BLaER1 treated with 17β-estradiol and CSF1 and Interleukin-3, amounts not matched to agents 10 nM and 100 nM (cell line): ENCODE data around the gene YEATS2.
A peak's percentile ranks its signal among the peaks of the same experiment; 100 is the strongest.

ENCODE experiments used
- H3K27ac ChIP-seq, 11 experiments: shearing (Covaris generic); formaldehyde crosslinking; 2 replicates each; pipeline ENCODE4 v1.8.1; 2022
- H3K27me3 ChIP-seq, 11 experiments: shearing (Covaris generic); formaldehyde crosslinking; 2 replicates each; pipeline ENCODE4 v1.8.1; 2022
- H3K36me3 ChIP-seq, 11 experiments: shearing (Covaris generic); formaldehyde crosslinking; 2 replicates each; pipeline ENCODE4 v1.8.1; 2022
- H3K4me1 ChIP-seq, 10 experiments: shearing (Covaris generic); formaldehyde crosslinking; 2 replicates each; pipeline ENCODE4 v1.8.1; 2022
- H3K4me2 ChIP-seq, 11 experiments: shearing (Covaris generic); formaldehyde crosslinking; 2 replicates each; pipeline ENCODE4 v1.8.1; 2022
- H3K4me3 ChIP-seq, 10 experiments: shearing (Covaris generic); formaldehyde crosslinking; 2 replicates each; pipeline ENCODE4 v1.8.1; 2022
- H3K9ac ChIP-seq, 11 experiments: shearing (Covaris generic); formaldehyde crosslinking; 2 replicates each; pipeline ENCODE4 v1.8.1; 2022
- H3K9me3 ChIP-seq, 11 experiments: shearing (Covaris generic); formaldehyde crosslinking; replicated peaks in 1 of 11; 2 replicates each; pipeline ENCODE4 v1.8.1; 2022
- H4K20me1 ChIP-seq, 11 experiments: shearing (Covaris generic); formaldehyde crosslinking; 2 replicates each; pipeline ENCODE4 v1.8.1; 2022
- Cebpa-rat ChIP-seq, 11 experiments: shearing (Covaris generic); IDR thresholded peaks; 2 replicates each; pipeline ENCODE4 v1.8.1; 2022

Gene YEATS2

DNA sequence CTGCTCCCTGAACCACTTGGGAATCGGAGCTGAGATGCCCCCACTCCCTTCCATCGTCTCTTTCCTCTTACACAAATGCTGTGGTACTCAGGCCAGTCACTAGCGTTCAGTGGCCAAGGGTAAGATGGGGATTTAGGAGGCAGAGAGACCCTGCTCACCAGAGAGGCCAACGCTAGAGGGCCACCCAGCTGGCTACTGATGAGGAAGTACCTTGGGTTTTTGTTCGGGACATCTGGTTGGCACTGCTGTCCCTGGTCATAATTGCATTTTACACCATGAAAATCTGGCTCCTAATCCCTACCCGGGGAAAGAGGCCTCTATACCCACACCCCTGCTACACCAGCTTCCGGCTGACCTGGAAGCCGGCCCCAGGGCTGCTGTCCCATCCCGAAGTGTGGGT is 120.0 kb downstream of the YEATS2 start:
- Histone ChIP-seq H3K4me1 (no peaks in the 10 kb centered on the region), H3K36me3 (peaks cover 12 to 38% (median 24%) of the 10 kb centered on the region in 11 experiments; a peak in 20 of 22 replicates), H3K9ac (no peak overlapping the region), H3K27ac (no peak overlapping the region), H3K27me3 (peaks cover 0 to 2% (median 0%) of the 10 kb centered on the region in 11 experiments; a peak in 1 of 22 replicates), H3K4me3 (no peak overlapping the region), H3K4me2 (no peak overlapping the region), H3K9me3 (no peaks in the 10 kb centered on the region), H4K20me1 (peaks cover 0 to 69% (median 21%) of the 10 kb centered on the region in 11 experiments; a peak in 13 of 22 replicates)
- TF ChIP-seq Cebpa-rat (IDR thresholded peaks at IDR 0.05), result no peak

DNA sequence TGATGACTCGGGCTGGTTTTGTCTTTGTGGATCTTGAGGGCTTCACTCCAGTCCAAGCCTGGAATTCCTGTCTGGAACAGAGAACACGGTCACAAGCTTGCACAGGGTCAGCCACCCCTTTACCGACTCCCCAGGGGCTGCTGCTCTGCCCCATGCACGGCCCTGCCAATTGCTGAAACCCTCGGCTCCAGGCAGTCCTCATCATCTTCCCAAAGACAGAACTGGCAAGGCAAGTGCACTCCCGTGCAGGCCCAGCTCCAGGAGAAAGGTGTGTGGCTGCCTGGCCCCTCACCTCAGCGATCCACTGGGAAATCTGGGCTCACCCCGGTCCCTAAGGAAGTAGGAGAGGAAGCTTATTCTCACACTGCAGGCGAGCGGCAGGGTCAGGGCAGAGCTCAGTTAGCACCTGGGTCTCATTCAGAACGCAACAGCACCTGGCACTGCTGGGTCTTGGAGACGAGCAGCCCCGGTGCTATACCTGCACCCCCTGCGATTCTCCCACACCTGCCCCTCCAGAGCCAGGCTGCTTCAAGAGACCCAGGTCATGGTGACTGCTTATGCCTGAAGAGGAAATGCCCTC is 120.5 kb downstream of the YEATS2 start:
- H3K4me1 ChIP-seq, result peaks cover 0 to 4% (median under 1%) of the 10 kb centered on the region in 10 experiments; a peak in 9 of 20 replicates
- H3K36me3 ChIP-seq, result peaks cover 7 to 33% (median 19%) of the 10 kb centered on the region in 11 experiments; a peak in 18 of 22 replicates
- H3K27me3 ChIP-seq, result peaks cover 0 to 7% (median 0%) of the 10 kb centered on the region in 11 experiments; a peak in 1 of 22 replicates
- TF ChIP-seq Cebpa-rat (IDR thresholded peaks at IDR 0.05), result no peak
- H3K4me2 ChIP-seq, result no peak overlapping the region
- no peaks in the 10 kb centered on the region for H3K9me3 ChIP-seq
- H3K9ac ChIP-seq, result no peak overlapping the region
- H3K27ac ChIP-seq, result no peak overlapping the region
- H4K20me1 ChIP-seq, result peaks cover 0 to 70% (median 16%) of the 10 kb centered on the region in 11 experiments; a peak in 13 of 22 replicates
- H3K4me3 ChIP-seq, result no peak overlapping the region

DNA sequence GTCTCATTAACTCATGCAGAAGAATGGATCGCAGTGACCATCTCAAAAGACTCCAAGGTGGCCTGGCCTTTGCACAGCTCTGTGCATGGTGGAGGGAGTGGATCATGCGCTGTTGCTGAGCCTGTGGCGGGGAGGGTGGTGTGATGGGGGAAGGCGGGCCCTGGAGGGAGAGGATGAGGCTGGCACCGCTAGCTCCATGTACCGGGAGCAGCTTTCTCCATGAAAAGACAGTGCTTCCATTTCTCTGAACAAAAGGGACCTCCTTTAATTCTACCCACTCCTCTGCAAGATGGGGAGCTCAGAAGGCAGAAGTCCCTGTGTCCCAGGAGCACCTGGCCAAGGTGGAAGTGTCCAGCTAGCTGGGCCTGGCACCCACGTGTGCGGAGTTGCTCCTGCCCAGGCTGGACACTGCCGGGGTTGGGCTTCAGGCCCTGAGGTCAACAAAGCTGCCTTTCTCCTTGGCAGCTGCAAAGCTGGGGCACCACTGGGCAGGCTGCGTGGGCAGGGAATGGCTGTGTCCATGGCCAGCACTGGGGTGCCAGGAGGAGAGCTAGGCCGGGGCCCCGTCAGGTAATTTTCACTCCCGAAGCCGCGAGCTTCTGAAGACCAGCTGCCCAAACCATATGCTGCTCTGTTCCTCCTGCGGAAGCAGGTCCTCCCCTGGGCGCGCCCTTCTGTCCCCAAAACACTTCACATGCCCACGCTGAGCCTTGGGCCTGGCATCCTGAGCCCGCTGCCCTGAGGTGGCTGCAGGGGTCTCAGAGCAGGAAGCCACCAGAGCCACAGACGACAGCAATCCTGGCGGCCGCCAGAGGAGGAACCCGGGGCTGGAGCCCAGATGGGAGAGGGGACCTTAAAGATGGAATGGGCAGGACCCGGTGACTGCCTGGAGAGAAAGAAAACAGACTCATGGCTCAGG is 121.4 kb downstream of the YEATS2 start:
- Histone ChIP-seq H3K4me3 (no peak overlapping the region), H3K36me3 (peaks cover 3 to 28% (median 16%) of the 10 kb centered on the region in 11 experiments; a peak in 14 of 22 replicates), H4K20me1 (peaks cover 0 to 70% (median 20%) of the 10 kb centered on the region in 11 experiments; a peak in 16 of 22 replicates), H3K9ac (no peak overlapping the region), H3K4me2 (no peak overlapping the region), H3K27ac (no peak overlapping the region), H3K4me1 (peaks cover 8 to 13% (median 9%) of the 10 kb centered on the region in 10 experiments), H3K9me3 (no peaks in the 10 kb centered on the region), H3K27me3 (peaks cover 0 to 15% (median 5%) of the 10 kb centered on the region in 11 experiments; a peak in 10 of 22 replicates)
- no peak for TF ChIP-seq Cebpa-rat (IDR thresholded peaks at IDR 0.05)

DNA sequence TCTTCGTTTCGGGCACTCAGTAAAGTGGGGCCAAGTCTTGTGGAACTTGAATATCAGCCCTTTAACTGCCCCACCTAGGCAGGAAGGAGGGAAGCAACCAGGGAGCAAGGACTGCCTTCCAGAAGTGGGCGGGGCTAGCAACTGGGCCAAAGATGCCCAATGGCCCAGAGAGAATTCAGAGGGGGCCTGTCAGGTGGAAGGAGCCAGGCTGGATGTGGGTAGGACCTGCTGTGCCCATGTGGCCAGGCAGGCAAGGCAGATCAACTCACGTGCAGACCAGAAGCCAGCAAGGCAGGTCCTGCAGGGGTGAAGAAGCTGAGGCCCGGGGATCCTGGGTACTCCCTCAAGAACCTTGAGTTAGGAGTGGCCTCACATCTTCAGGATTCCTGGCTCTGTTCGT is 122.2 kb downstream of the YEATS2 start:
- H3K36me3 ChIP-seq, result peaks cover 3 to 23% (median 16%) of the 10 kb centered on the region in 11 experiments; a peak in 14 of 22 replicates
- no peak overlapping the region for H3K9ac ChIP-seq
- TF ChIP-seq Cebpa-rat (IDR thresholded peaks at IDR 0.05), result no peak
- no peak overlapping the region for H3K27ac ChIP-seq
- H3K4me2 ChIP-seq, result no peak overlapping the region
- peaks cover 0 to 74% (median 21%) of the 10 kb centered on the region in 11 experiments; a peak in 18 of 22 replicates for H4K20me1 ChIP-seq
- H3K27me3 ChIP-seq, result peaks cover 0 to 24% (median 10%) of the 10 kb centered on the region in 11 experiments; a peak in 11 of 22 replicates
- H3K4me1 ChIP-seq, result peaks cover 16 to 21% (median 17%) of the 10 kb centered on the region in 10 experiments
- H3K4me3 ChIP-seq, result no peak overlapping the region
- no peaks in the 10 kb centered on the region for H3K9me3 ChIP-seq

DNA sequence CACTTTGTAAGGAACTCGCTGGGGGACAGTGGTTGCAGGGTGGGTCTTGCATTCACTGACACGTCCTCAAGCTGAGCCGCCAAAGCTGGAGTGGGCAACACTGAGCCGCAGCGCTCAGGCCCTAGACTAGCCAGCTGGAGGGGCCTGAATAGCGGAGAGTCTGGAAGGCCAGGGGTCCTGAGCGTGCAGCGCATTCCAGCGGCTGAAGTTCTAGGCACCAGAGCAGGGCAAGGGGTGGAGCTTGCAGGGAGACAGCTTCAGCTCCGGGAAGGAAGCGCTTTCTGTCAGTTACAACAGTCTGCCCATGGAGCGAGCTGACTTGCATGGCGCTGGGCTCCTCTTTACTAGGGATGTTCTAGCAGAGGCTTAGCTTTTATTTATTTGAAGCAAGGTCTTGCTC is 125.0 kb downstream of the YEATS2 start:
- no peaks in the 10 kb centered on the region for H3K9me3 ChIP-seq
- H3K4me3 ChIP-seq, result no peak overlapping the region
- no peak overlapping the region for H3K9ac ChIP-seq
- H3K27me3 ChIP-seq, result peaks cover 0 to 29% (median 10%) of the 10 kb centered on the region in 11 experiments; a peak in 11 of 22 replicates
- H4K20me1 ChIP-seq, result peaks cover 13 to 72% (median 35%) of the 10 kb centered on the region in 11 experiments; a peak in 20 of 22 replicates
- H3K36me3 ChIP-seq, result peaks cover 0 to 4% (median under 1%) of the 10 kb centered on the region in 11 experiments; a peak in 4 of 22 replicates
- TF ChIP-seq Cebpa-rat (IDR thresholded peaks at IDR 0.05), result no peak
- peak overlapping the region in 4 of 11 experiments; percentile 12 to 100 (median 100); a peak in 1 of 22 replicates for H3K4me2 ChIP-seq
- H3K4me1 ChIP-seq, result peaks cover 16 to 41% (median 28%) of the 10 kb centered on the region in 10 experiments
- H3K27ac ChIP-seq, result no peak overlapping the region

DNA sequence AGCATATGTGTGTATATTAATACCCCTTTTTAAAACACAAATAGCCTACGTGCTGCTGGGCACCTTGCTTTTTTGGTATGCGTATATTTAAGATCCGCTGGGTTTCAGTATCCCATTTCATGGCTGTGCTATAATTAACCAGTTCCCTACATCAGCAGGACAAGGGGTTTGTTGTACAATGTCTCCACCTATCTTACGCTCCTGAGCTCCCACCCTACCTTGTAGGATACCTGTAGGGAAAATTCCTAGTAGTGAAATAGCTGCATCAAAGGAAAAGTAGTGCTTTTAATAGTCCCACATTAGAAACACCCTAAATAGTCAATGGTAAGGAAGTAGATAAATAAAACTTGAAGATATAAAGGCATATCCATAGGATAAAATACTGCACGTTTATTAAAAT is 126.4 kb downstream of the YEATS2 start:
- Histone ChIP-seq H3K9me3 (no peaks in the 10 kb centered on the region), H3K9ac (peak overlapping the region in 3 of 11 experiments; percentile 69 to 86 (median 75); a peak in 6 of 22 replicates), H3K4me3 (peak overlapping the region in 9 of 10 experiments; percentile 65 to 83 (median 74); a peak in 16 of 20 replicates), H3K27me3 (peaks cover 0 to 29% (median 10%) of the 10 kb centered on the region in 11 experiments; a peak in 11 of 22 replicates), H3K36me3 (peaks cover 10 to 17% (median 13%) of the 10 kb centered on the region in 11 experiments; a peak in 20 of 22 replicates), H3K27ac (no peak overlapping the region), H3K4me1 (peaks cover 16 to 41% (median 28%) of the 10 kb centered on the region in 10 experiments), H4K20me1 (peaks cover 20 to 70% (median 41%) of the 10 kb centered on the region in 11 experiments; a peak in 20 of 22 replicates), H3K4me2 (peak overlapping the region; percentile 97 to 100 (median 100))
- TF ChIP-seq Cebpa-rat (IDR thresholded peaks at IDR 0.05), result no peak

GRCh38 chr3:183824761-183825455 is 127.3 kb downstream of the YEATS2 start:
- peaks cover 20 to 71% (median 44%) of the 10 kb centered on the region in 11 experiments; a peak in 20 of 22 replicates for H4K20me1 ChIP-seq
- peak overlapping the region; percentile 67 to 86 (median 77) for H3K9ac ChIP-seq
- H3K4me2 ChIP-seq, result peak overlapping the region; percentile 97 to 100 (median 100)

More at GRCh38 chr3:183824761-183825455, 127.3 kb downstream of the YEATS2 start:
- peaks cover 16 to 41% (median 28%) of the 10 kb centered on the region in 10 experiments for H3K4me1 ChIP-seq
- peak overlapping the region in 9 of 11 experiments; percentile 33 to 63 (median 60); a peak in 16 of 22 replicates for H3K27ac ChIP-seq
- no peak for TF ChIP-seq Cebpa-rat (IDR thresholded peaks at IDR 0.05)
- no peaks in the 10 kb centered on the region for H3K9me3 ChIP-seq
- H3K36me3 ChIP-seq, result peaks cover 17 to 26% (median 23%) of the 10 kb centered on the region in 11 experiments
- peaks cover 0 to 29% (median 10%) of the 10 kb centered on the region in 11 experiments; a peak in 11 of 22 replicates for H3K27me3 ChIP-seq
- H3K4me3 ChIP-seq, result peak overlapping the region; percentile 65 to 83 (median 74)
